Heart left ventricle (tissue), 16 donors: ENCODE measurements around the gene PGAP2. TPM values are rescaled to one million over a fixed set of nuclear protein-coding genes. Genes with fewer than 3 reads are reported as not detected.
A peak's percentile ranks its signal among the peaks of the same experiment; 100 is the strongest.

Experiments
- ATAC-seq, 4 donors: fragments of 200-7000 bp; cut with Tn5 transposase; one replicate each; pipeline ENCODE4 v1.9.1; 2020 to 2022; ENCODE audit warnings: moderate library complexity in 4 of 4, mild to moderate bottlenecking in 3 of 4, moderate number of reproducible peaks in 1 of 4
- DNase-seq, 5 donors: peaks; one replicate each; pipeline ENCODE4 v3.0.0-alpha.2; 2020
- H3K27ac ChIP-seq, 12 donors: fragments of 200-600 bp; sonication (generic) in 4 of 12; one replicate each; pipeline versions ENCODE4 v1.5.0 to v1.8.0; 2016 to 2022; ENCODE audit warnings: mild to moderate bottlenecking in 2 of 12
- H3K27me3 ChIP-seq, 9 donors: fragments of 200-600 bp; sonication (generic) in 2 of 9; one replicate each; pipeline versions ENCODE4 v1.5.1 to v1.8.0; 2016 to 2022; ENCODE audit warnings: mild to moderate bottlenecking in 3 of 9
- H3K36me3 ChIP-seq, 9 donors: fragments of 200-600 bp; sonication (generic) in 2 of 9; one replicate each; pipeline versions ENCODE4 v1.5.0 to v1.8.0; 2018 to 2022; ENCODE audit warnings: mild to moderate bottlenecking in 2 of 9
- H3K4me1 ChIP-seq, 12 donors: fragments of 200-600 bp; sonication (generic) in 4 of 12; one replicate each; pipeline versions ENCODE4 v1.5.0 to v1.8.0; 2016 to 2022; ENCODE audit warnings: mild to moderate bottlenecking in 3 of 12
- H3K4me3 ChIP-seq, 12 donors: fragments of 200-600 bp; sonication (generic) in 4 of 12; one replicate each; pipeline versions ENCODE4 v1.5.0 to v1.8.0; 2017 to 2022; ENCODE audit warnings: mild to moderate bottlenecking in 9 of 12, moderate library complexity in 4 of 12
- H3K9me3 ChIP-seq, 12 donors: fragments of 200-600 bp; sonication (generic) in 4 of 12; one replicate each; pipeline versions ENCODE4 v1.5.0 to v1.8.0; 2016 to 2022; ENCODE audit warnings: mild to moderate bottlenecking in 1 of 12
- CTCF ChIP-seq, 12 donors: fragments of 200-600 bp; sonication (generic) in 4 of 12; IDR thresholded peaks; one replicate each; pipeline versions ENCODE4 v1.5.0 to v1.8.0; 2018 to 2022; ENCODE audit warnings: antibody characterized with exemption in 12 of 12, mild to moderate bottlenecking in 5 of 12
- POLR2A ChIP-seq, 2 donors: fragments of 450-650 bp; IDR thresholded peaks; one replicate each; pipeline ENCODE4 v1.6.1; 2017; ENCODE audit warnings: antibody characterized with exemption in 2 of 2, mild to moderate bottlenecking in 2 of 2, moderate library complexity in 2 of 2
- WGBS, 4 donors: extraction: QIAGEN DNeasy Blood & Tissue Kit in 2 of 4; methylation state at CpG; one replicate each; pipeline versions ENCODE4 v1.1.5 to v1.1.7; 2013 to 2018; 5-methylcytosine and 5-hydroxymethylcytosine counted together
- intact Hi-C, 10 donors: fragments of 100-400 bp; cut with DNase I; formaldehyde crosslinking; loops; one replicate each; pipeline versions ENCODE4 v1.11.1 to v1.14.2; 2022
- polyA plus RNA-seq, 2 donors: library from polyadenylated mRNA; stranded (reverse); fragments of 200-250 nt; gene quantifications; one replicate each; pipeline ENCODE4 v1.2.3, GENCODE V29; 2013
- total RNA-seq, 9 donors: library from RNA; depleted of rRNA in 2 of 9; stranded (reverse); fragments of >200 nt in 2 of 9; fragmentation: NEBNext Ultra II Directional in 3 of 9; extraction: Animal tissue kit (Norgen Biotek cat#: 25700) in 3 of 9; gene quantifications; one replicate each; pipeline versions ENCODE4 v1.1.0 to v1.2.4, GENCODE V29; 2016 to 2023
- donor health status: ischemic (EF 13 %, LVEDD 7.1; RV severe dilation, severe dysfunction).
- donor health status: healthy with polysubstance abuse.
- donor health status: DM: no; HTN: yes; CAD: no.
- donor health status: DM: no; HTN: no; CAD: no.
- donor health status: ischemic (EF 25% LVEDD 6.9; RV normal size, moderate dysfunction).
- donor health status: ischemic (EF 25% LVEDD 5.7; RV mildly dilated, moderate dysfunction).
- donor health status: healthy.
- donor health status: DM: yes; HTN: yes; CAD: no.
- donor health status: ischemic (EF 35%, LVEDD 5.7; RV mildly dilated, moderate dysfunction).
- donor health status: nonischemic (EF 11% LVEDD 7.7; RV severe dilation, severe dysfunction).
- donor health status: DM: yes; HTN: yes; CAD: no.
- donor health status: PGD.
- donor health status: ischemic (EF 29% LVEDD 5.4; RV normal size, mild dysfunction).
- donor health status: nonischemic (EF 23%, LVEDD 6.1; RV moderate dilation, normal function).

Gene PGAP2
- total and polyA plus RNA-seq, 11 donors = 12.9 to 31.7 (median 21.1) TPM

- Histone ChIP-seq H3K4me1 (peaks cover 0 to 17% (median under 1%) of the 10 kb centered on the region in 12 donors), H3K27me3 (no peaks in the 10 kb centered on the region), H3K9me3 (no peaks in the 10 kb centered on the region), H3K4me3 (no peak overlapping the region), H3K27ac (no peak overlapping the region), H3K36me3 (no peaks in the 10 kb centered on the region)
- TF ChIP-seq CTCF (IDR thresholded peaks at IDR 0.05) (peak; percentile 40 to 79 (median 71)), POLR2A (IDR thresholded peaks at IDR 0.05) (no peak)
- peak in 3 of 4 donors; percentile 62 to 72 (median 70) for ATAC-seq
- no peak for DNase-seq
- 62 to 69% (median 66%) methylated on average over 10 of the region's 10 CpGs for WGBS, 4 donors
- intact Hi-C loops = loop anchor here in 6 of 10 donors (1.0 to 10.0 kb wide), 2 partner anchors 223 to 395 kb away; no protein-coding TSS in a partner anchor
These were observed 41.0 kb downstream of the PGAP2 start for GRCh38 chr11:3849297-3849874.

GRCh38 chr11:3853545-3853842 is 45.1 kb downstream of the PGAP2 start:
- 97 to 100% (median 99%) methylated on average over 1 of the region's 1 CpG for WGBS, 4 donors
- Histone ChIP-seq H3K27me3 (no peaks in the 10 kb centered on the region), H3K4me1 (peaks cover 0 to 49% (median 28%) of the 10 kb centered on the region in 12 donors), H3K36me3 (no peaks in the 10 kb centered on the region), H3K27ac (peak overlapping the region in 1 of 12 donors; percentile 99), H3K4me3 (no peak overlapping the region), H3K9me3 (no peaks in the 10 kb centered on the region)
- DNase-seq (no peak), ATAC-seq (no peak)
- TF ChIP-seq CTCF (IDR thresholded peaks at IDR 0.05) (no peak), POLR2A (IDR thresholded peaks at IDR 0.05) (no peak)
- intact Hi-C loops = loop anchor here in 2 of 10 donors (10.0 kb wide), 1 partner anchor 91 kb away; no protein-coding TSS in a partner anchor

- TF ChIP-seq CTCF (IDR thresholded peaks at IDR 0.05) (no peak), POLR2A (IDR thresholded peaks at IDR 0.05) (no peak)
- 73 to 78% (median 75%) methylated on average over 11 of the region's 11 CpGs for WGBS, 4 donors
- Histone ChIP-seq H3K27ac (peak overlapping the region in 9 of 12 donors; percentile 90 to 99 (median 97)), H3K4me1 (peaks cover 1 to 55% (median 34%) of the 10 kb centered on the region in 12 donors), H3K36me3 (no peaks in the 10 kb centered on the region), H3K27me3 (no peaks in the 10 kb centered on the region), H3K9me3 (no peaks in the 10 kb centered on the region), H3K4me3 (peak overlapping the region in 5 of 12 donors; percentile 72 to 98 (median 88))
- DNase-seq = peak in 3 of 5 donors; percentile 24 to 59 (median 47)
- peak in 2 of 4 donors; percentile 8 to 10 for ATAC-seq
- intact Hi-C loops = loop anchor here in 6 of 10 donors (1.0 to 10.0 kb wide), 4 partner anchors 41 to 219 kb away; no protein-coding TSS in a partner anchor
These were observed 45.7 kb downstream of the PGAP2 start for GRCh38 chr11:3853899-3854659.

GRCh38 chr11:3854660-3854976 is 46.3 kb downstream of the PGAP2 start:
- TF ChIP-seq CTCF (IDR thresholded peaks at IDR 0.05) = no peak
- TF ChIP-seq POLR2A (IDR thresholded peaks at IDR 0.05) = no peak
- WGBS, 4 donors = 23 to 24% (median 24%) methylated on average over 7 of the region's 7 CpGs
- intact Hi-C loops = loop anchor here in 6 of 10 donors (1.0 to 10.0 kb wide), 4 partner anchors 40 to 218 kb away; no protein-coding TSS in a partner anchor
- Histone ChIP-seq H3K36me3 (no peaks in the 10 kb centered on the region), H3K9me3 (no peaks in the 10 kb centered on the region), H3K27ac (peak overlapping the region in 10 of 12 donors; percentile 90 to 99 (median 98)), H3K4me1 (peaks cover 5 to 56% (median 38%) of the 10 kb centered on the region in 12 donors), H3K27me3 (no peaks in the 10 kb centered on the region), H3K4me3 (peak overlapping the region in 11 of 12 donors; percentile 72 to 98 (median 91))
- ATAC-seq = peak in 1 of 4 donors; percentile 0
- no peak for DNase-seq
